B cell (primary cell): ENCODE measurements around the gene ZNF140. TPM values are rescaled to one million over a fixed set of nuclear protein-coding genes. Genes with fewer than 3 reads are reported as not detected.

Source experiments
- ATAC-seq: fragments of 200-7000 bp; cut with Tn5 transposase; one replicate; pipeline ENCODE4 v1.10.0; 2021; ENCODE audit warnings: low read depth, mild to moderate bottlenecking, moderate number of reproducible peaks, moderate library complexity
- CTCF ChIA-PET: fragments of 350-600 bp; sonication (Branson Sonifier 250); formaldehyde crosslinking; loops from one replicate; lab custom pipeline; 2021; ENCODE audit warnings: antibody characterized with exemption, inconsistent platforms; lab: Charles Lee
- POLR2A ChIA-PET: fragments of 350-600 bp; sonication (Branson Sonifier 250); formaldehyde crosslinking; loops from one replicate; lab custom pipeline; 2021; ENCODE audit warnings: antibody characterized with exemption; lab: Charles Lee
- DNase-seq: peaks from one replicate; pipeline ENCODE4 v3.0.0; 2013
- H2AFZ ChIP-seq: 2 replicates; pipeline ENCODE4 v1.6.1; 2012; ENCODE audit warnings: mild to moderate bottlenecking, low read depth, low read length; ENCODE audit not compliant: insufficient read depth, poor library complexity, severe bottlenecking
- H3K27ac ChIP-seq, 2 donors: 1 replicate in 1 of 2; 2 replicates in 1 of 2; pipeline ENCODE4 v1.5.1; 2012 to 2013; ENCODE audit warnings: low read length in 2 of 2, mild to moderate bottlenecking in 2 of 2, moderate library complexity in 1 of 2
- H3K27me3 ChIP-seq, 4 experiments: fragments of 200-600 bp in 1 of 4; sonication (generic) in 1 of 4; replicated peaks in 1 of 4; 1 replicate in 2 of 4; 2 replicates in 2 of 4; pipeline versions ENCODE4 v1.6.1 to v1.7.0; 2013 to 2016; ENCODE audit warnings: low read length in 3 of 4, mild to moderate bottlenecking in 2 of 4, mixed read lengths in 1 of 4, moderate library complexity in 1 of 4; ENCODE audit not compliant: insufficient read depth in 4 of 4, control insufficient read depth in 3 of 4; ENCODE audit errors: control extremely low read depth in 1 of 4
- H3K36me3 ChIP-seq, 2 experiments: replicated peaks in 1 of 2; 1 replicate in 1 of 2; 2 replicates in 1 of 2; pipeline versions ENCODE4 v1.6.1 to v1.7.1; 2013; ENCODE audit warnings: low read length in 1 of 2; ENCODE audit not compliant: insufficient read depth in 2 of 2, control insufficient read depth in 1 of 2; ENCODE audit errors: control extremely low read depth in 1 of 2, extremely low read depth in 1 of 2
- H3K4me1 ChIP-seq, 2 donors: fragments of 200-600 bp in 1 of 2; sonication (generic) in 1 of 2; 1 replicate in 1 of 2; 2 replicates in 1 of 2; pipeline versions ENCODE4 v1.5.1 to v1.6.1; 2013 to 2017; ENCODE audit warnings: low read length in 2 of 2; ENCODE audit not compliant: control insufficient read depth in 2 of 2, insufficient read depth in 2 of 2
- H3K4me2 ChIP-seq: replicated peaks from 2 replicates; pipeline ENCODE3; 2012; ENCODE audit warnings: mild to moderate bottlenecking, low read depth, low read length; ENCODE audit not compliant: poor library complexity, severe bottlenecking
- H3K4me3 ChIP-seq, 5 experiments: fragments of 200-600 bp in 1 of 5; sonication (generic) in 1 of 5; 1 replicate in 3 of 5; 2 replicates in 2 of 5; pipeline versions ENCODE4 v1.5.1 to v1.7.0; 2011 to 2016; ENCODE audit warnings: low read length in 4 of 5, mild to moderate bottlenecking in 4 of 5, low read depth in 2 of 5, control low read depth in 1 of 5, moderate library complexity in 1 of 5; ENCODE audit not compliant: insufficient read depth in 1 of 5; ENCODE audit errors: control extremely low read depth in 1 of 5, extremely low read depth in 1 of 5
- H3K79me2 ChIP-seq: fragments of 200-600 bp; sonication (generic); one replicate; pipeline ENCODE4 v1.6.0; 2016; ENCODE audit warnings: low read length; ENCODE audit not compliant: control insufficient read depth, insufficient read depth
- H3K9ac ChIP-seq: fragments of 200-600 bp; sonication (generic); 2 replicates; pipeline ENCODE4 v1.6.1; 2017; ENCODE audit warnings: mild to moderate bottlenecking, low read length, moderate library complexity
- H3K9me3 ChIP-seq, 3 donors: one replicate each; pipeline versions ENCODE4 v1.6.1 to v1.7.1; 2013; ENCODE audit warnings: low read length in 2 of 3; ENCODE audit not compliant: control insufficient read depth in 2 of 3, insufficient read depth in 1 of 3; ENCODE audit errors: control extremely low read depth in 1 of 3
- H4K20me1 ChIP-seq: 2 replicates; pipeline ENCODE4 v1.6.0; 2012; ENCODE audit warnings: mild to moderate bottlenecking, low read length; ENCODE audit not compliant: insufficient read depth, control insufficient read depth, poor library complexity, severe bottlenecking
- H3K27ac Mint-ChIP-seq: one replicate; pipeline ENCODE4 v1.8.0; 2021; ENCODE audit warnings: mixed read lengths
- H3K27me3 Mint-ChIP-seq: one replicate; pipeline ENCODE4 v1.8.0; 2021; ENCODE audit warnings: mixed read lengths
- H3K4me1 Mint-ChIP-seq: one replicate; pipeline ENCODE4 v1.8.0; 2021; ENCODE audit warnings: mixed read lengths
- H3K4me3 Mint-ChIP-seq: one replicate; pipeline ENCODE4 v1.8.0; 2021; ENCODE audit warnings: mixed read lengths
- H3K9me3 Mint-ChIP-seq: one replicate; pipeline ENCODE4 v1.8.0; 2022; ENCODE audit warnings: mixed read lengths; ENCODE audit not compliant: insufficient read depth
- CTCF ChIP-seq: fragments of 200-600 bp; IDR thresholded peaks from one replicate; pipeline ENCODE4 v1.8.0; 2022; ENCODE audit warnings: antibody characterized with exemption, mild to moderate bottlenecking
- EZH2 ChIP-seq: IDR thresholded peaks from 2 replicates; pipeline ENCODE4 v1.6.1; 2012; ENCODE audit warnings: borderline replicate concordance, low read depth, mild to moderate bottlenecking, moderate library complexity, low read length; ENCODE audit not compliant: insufficient read depth, poor library complexity, severe bottlenecking
- WGBS: methylation state at CpG from one replicate; pipeline ENCODE4 v1.1.5; 2013; ENCODE audit warnings: missing lambda C conversion rate; ENCODE audit not compliant: insufficient coverage; 5-methylcytosine and 5-hydroxymethylcytosine counted together
- intact Hi-C: fragments of 100-400 bp; cut with micrococcal nuclease; formaldehyde crosslinking; loops from one replicate; pipeline ENCODE4 v1.10.0; 2022
- polyA plus RNA-seq: library from polyadenylated mRNA; depleted of rRNA; stranded (reverse); fragments of >200 nt; gene quantifications from 2 replicates; pipeline ENCODE4 v1.2.3, GENCODE V29; 2012
- total RNA-seq, 2 donors: library from RNA; stranded (reverse); fragments of 120-200 nt in 1 of 2; gene quantifications; 1 replicate in 1 of 2; 2 replicates in 1 of 2; pipeline versions ENCODE4 v1.2.3 to v1.2.4, GENCODE V29; 2013 to 2022

ZNF140 gene
- total and polyA plus RNA-seq, 2 donors (not counting 1 experiment from before 2014, with no cell fraction given) = 11.3 to 26.8 TPM

DNA sequence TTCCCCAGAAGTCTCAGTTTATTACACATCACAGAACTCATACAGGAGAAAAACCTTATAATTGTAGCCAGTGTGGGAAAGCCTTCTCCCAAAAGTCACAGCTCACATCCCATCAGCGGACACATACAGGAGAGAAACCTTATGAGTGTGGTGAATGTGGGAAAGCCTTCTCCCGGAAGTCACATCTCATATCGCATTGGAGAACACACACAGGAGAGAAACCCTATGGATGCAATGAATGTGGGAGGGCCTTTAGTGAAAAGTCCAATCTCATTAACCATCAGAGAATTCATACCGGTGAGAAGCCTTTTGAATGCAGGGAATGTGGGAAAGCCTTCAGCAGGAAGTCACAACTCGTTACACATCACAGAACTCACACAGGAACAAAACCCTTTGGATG, 23.3 kb upstream of the ZNF140 start:
- Histone ChIP-seq H3K9ac (no peak overlapping the region), H2AFZ (no peak overlapping the region), H3K27me3 (no peaks in the 10 kb centered on the region), H3K27ac (no peak overlapping the region), H3K4me1 (no peaks in the 10 kb centered on the region), H3K79me2 (no peaks in the 10 kb centered on the region), H3K36me3 (peaks cover 4 to 26% of the 10 kb centered on the region in 2 experiments), H4K20me1 (no peaks in the 10 kb centered on the region), H3K9me3 (peaks cover 35 to 91% (median 36%) of the 10 kb centered on the region in 3 donors), H3K4me3 (peak overlapping the region in 1 of 5 experiments; percentile 27), H3K4me2 (no peak overlapping the region)
- Mint-ChIP-seq H3K9me3 (peaks cover 13% of the 10 kb centered on the region), H3K27me3 (no peaks in the 10 kb centered on the region), H3K4me1 (no peaks in the 10 kb centered on the region), H3K27ac (peak overlapping the region; percentile 15), H3K4me3 (no peak overlapping the region)
- TF ChIP-seq EZH2 (no peak), CTCF (no peak)
- no CpG with 5 or more reads among the region's 5 CpGs for WGBS
- ATAC-seq = no peak
- ChIA-PET CTCF (no interaction called here), POLR2A (interaction anchor here (0.7 kb wide), 1 partner anchor 43 kb away, joined by 3 read pairs; no protein-coding TSS in a partner anchor)
- no peak for DNase-seq
- intact Hi-C loops = no loop called here

DNA sequence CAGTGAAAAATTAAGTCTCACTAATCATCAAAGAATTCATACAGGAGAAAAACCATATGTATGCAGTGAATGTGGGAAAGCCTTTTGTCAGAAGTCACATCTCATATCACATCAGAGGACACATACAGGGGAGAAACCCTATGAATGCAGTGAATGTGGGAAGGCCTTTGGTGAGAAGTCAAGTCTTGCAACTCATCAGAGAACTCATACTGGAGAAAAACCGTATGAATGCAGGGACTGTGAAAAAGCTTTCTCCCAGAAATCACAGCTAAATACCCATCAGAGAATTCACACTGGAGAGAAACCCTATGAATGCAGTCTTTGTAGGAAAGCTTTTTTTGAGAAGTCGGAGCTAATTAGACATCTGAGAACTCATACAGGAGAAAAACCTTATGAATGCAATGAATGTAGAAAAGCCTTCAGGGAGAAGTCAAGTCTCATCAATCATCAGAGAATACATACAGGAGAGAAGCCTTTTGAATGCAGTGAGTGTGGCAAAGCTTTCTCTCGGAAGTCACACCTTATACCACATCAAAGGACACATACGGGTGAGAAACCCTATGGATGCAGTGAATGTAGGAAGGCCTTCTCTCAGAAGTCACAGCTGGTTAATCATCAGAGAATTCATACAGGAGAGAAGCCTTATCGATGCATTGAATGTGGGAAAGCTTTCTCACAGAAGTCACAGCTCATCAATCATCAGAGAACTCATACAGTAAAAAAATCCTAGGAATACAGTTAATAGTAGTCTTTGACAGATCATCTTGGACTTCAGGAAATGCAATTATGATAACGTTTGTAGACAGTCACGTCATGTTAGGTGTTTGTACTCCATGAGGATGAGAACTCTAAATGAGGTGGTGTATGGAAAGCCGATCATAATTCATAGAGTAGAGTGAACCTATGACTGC, 22.3 kb upstream of the ZNF140 start:
- DNase-seq (peak; percentile 28), ATAC-seq (no peak)
- 80% methylated on average over 1 of the region's 8 CpGs for WGBS
- intact Hi-C loops = no loop called here
- H3K27me3 Mint-ChIP-seq = no peaks in the 10 kb centered on the region
- H3K79me2 ChIP-seq = no peaks in the 10 kb centered on the region
- H4K20me1 ChIP-seq = no peaks in the 10 kb centered on the region
- no peaks in the 10 kb centered on the region for H3K27me3 ChIP-seq
- H3K4me3 ChIP-seq = peak overlapping the region in 1 of 5 experiments; percentile 27
- H2AFZ ChIP-seq = no peak overlapping the region
- no peak for TF ChIP-seq CTCF
- no peak for TF ChIP-seq EZH2
- H3K9ac ChIP-seq = peak overlapping the region; percentile 3
- no peak overlapping the region for H3K4me2 ChIP-seq
- ChIA-PET CTCF (no interaction called here), POLR2A (interaction anchor here (0.5 to 0.7 kb wide), 2 partner anchors 22 to 42 kb away, joined by 3 read pairs; partner anchors contain the start of gene ZNF140)
- H3K4me1 Mint-ChIP-seq = no peaks in the 10 kb centered on the region
- peaks cover 4 to 16% of the 10 kb centered on the region in 2 experiments for H3K36me3 ChIP-seq
- no peak overlapping the region for H3K27ac Mint-ChIP-seq
- peaks cover 16% of the 10 kb centered on the region for H3K9me3 Mint-ChIP-seq
- no peak overlapping the region for H3K27ac ChIP-seq
- no peak overlapping the region for H3K4me3 Mint-ChIP-seq
- H3K4me1 ChIP-seq = no peaks in the 10 kb centered on the region
- H3K9me3 ChIP-seq = peaks cover 35 to 91% (median 42%) of the 10 kb centered on the region in 3 donors
